Activated T-cell treated with anti-CD3 and anti-CD28 coated beads, Interleukin-2, amount 50 U/mL, for 4 hours (primary cell): ENCODE data around the gene ASB7. TPM values are rescaled to one million over a fixed set of nuclear protein-coding genes. Genes with fewer than 3 reads are reported as not detected.

Experiments used
- ATAC-seq, 2 donors: fragments of 200-7000 bp; cut with Tn5 transposase; one replicate each; pipeline ENCODE4 v1.10.0; 2021
- DNase-seq: peaks from one replicate; pipeline ENCODE4 v3.0.0-alpha.2; 2020
- H3K27me3 Mint-ChIP-seq: one replicate; pipeline ENCODE4 v1.8.0; 2021; ENCODE audit warnings: low read depth, mixed read lengths
- H3K36me3 Mint-ChIP-seq: one replicate; pipeline ENCODE4 v1.8.0; 2022; ENCODE audit warnings: mixed read lengths; ENCODE audit not compliant: insufficient read depth
- H3K4me1 Mint-ChIP-seq: one replicate; pipeline ENCODE4 v1.8.0; 2021; ENCODE audit warnings: low read depth, mixed read lengths
- H3K4me3 Mint-ChIP-seq: one replicate; pipeline ENCODE4 v1.8.0; 2021; ENCODE audit warnings: mild to moderate bottlenecking, moderate library complexity, mixed read lengths
- H3K9me3 Mint-ChIP-seq: one replicate; pipeline ENCODE4 v1.8.0; 2021; ENCODE audit warnings: mixed read lengths
- total RNA-seq, 3 donors: library from RNA; stranded (reverse); gene quantifications; one replicate each; pipeline ENCODE4 v1.2.1, GENCODE V29; 2021

ASB7 gene
- total RNA-seq: 10 to 100 TPM; 12.1 to 16.0 (median 15.5) TPM

GRCh38 chr15:100602064-100602822 is at the start of gene ASB7, which contains the start of gene LINS1:
Gene ASB7 (plus strand): TSS chr15:100602589. CDS start chr15:100612217, 9,628 bp downstream.
Gene LINS1 (minus strand): TSS chr15:100602184. CDS start chr15:100580842, 21,342 bp downstream.
- Mint-ChIP-seq H3K36me3 (peaks cover 23% of the 10 kb centered on the region), H3K9me3 (no peaks in the 10 kb centered on the region), H3K4me3 (no peak within 1 kb of the TSS), H3K27me3 (no peaks in the 10 kb centered on the region), H3K4me1 (peaks cover 58% of the 10 kb centered on the region)
- ATAC-seq: peak; percentile 87 to 88
- DNase-seq: peak; percentile 99

GRCh38 chr15:100553468-100553867 is 48.9 kb upstream of the ASB7 start:
- Mint-ChIP-seq H3K36me3 (peaks cover 14% of the 10 kb centered on the region), H3K4me3 (no peak overlapping the region), H3K4me1 (no peaks in the 10 kb centered on the region), H3K27me3 (no peaks in the 10 kb centered on the region), H3K9me3 (no peaks in the 10 kb centered on the region)
- ATAC-seq (no peak), DNase-seq (no peak)

DNA sequence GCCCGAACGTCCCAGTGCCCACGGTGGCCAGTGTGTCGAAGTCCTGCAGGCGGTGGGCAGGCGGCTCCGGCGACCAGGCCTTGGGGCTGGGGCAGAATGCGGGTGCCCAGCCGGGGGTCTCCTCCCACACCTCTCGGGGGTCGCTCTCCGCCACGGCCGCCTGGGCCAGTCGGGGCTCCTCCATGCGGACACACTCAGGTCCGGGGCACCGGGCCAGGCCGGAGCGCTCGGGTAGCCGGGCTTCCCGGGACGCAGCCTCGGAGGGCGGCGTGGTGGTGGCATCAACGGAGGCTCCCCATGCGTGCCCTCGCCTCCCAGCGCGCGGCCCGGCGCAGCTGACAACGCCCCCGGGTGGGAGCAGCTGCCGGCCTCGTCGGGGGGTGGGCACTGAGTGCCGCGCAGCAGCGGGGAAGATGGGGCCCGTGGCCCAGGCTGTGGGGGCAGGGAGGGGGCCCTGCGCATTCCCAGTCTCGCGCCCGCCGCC is 43.6 kb upstream of the ASB7 start:
- no peak overlapping the region for H3K4me3 Mint-ChIP-seq
- ATAC-seq (no peak), DNase-seq (no peak)
- H3K36me3 Mint-ChIP-seq: peaks cover 26% of the 10 kb centered on the region
- H3K4me1 Mint-ChIP-seq: peaks cover 2% of the 10 kb centered on the region
- no peaks in the 10 kb centered on the region for H3K9me3 Mint-ChIP-seq
- no peaks in the 10 kb centered on the region for H3K27me3 Mint-ChIP-seq

DNA sequence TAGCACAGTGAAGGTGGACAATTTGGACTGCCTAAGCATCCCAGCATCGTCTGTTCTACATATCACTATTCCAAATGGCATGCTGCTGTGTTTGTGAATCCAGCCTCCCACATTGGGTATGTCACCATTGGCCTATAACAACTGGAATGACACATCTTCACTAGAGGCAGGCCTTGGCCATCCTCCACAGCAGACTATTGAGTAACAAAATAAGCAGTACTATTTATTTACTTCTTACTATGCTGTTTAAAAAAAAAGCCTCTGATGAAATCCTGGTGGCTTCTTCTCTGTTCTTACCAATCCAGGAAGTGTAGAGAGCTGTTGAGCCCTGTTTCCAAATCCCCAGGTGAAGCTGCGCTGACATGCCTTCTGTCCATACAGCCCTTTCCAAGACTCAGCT is 43.1 kb upstream of the ASB7 start:
- Mint-ChIP-seq H3K27me3 (no peaks in the 10 kb centered on the region), H3K9me3 (no peaks in the 10 kb centered on the region), H3K36me3 (peaks cover 25% of the 10 kb centered on the region), H3K4me3 (no peak overlapping the region), H3K4me1 (peaks cover 2% of the 10 kb centered on the region)
- DNase-seq: no peak
- no peak for ATAC-seq

GRCh38 chr15:100560323-100560722 is 42.1 kb upstream of the ASB7 start:
- no peak overlapping the region for H3K4me3 Mint-ChIP-seq
- H3K36me3 Mint-ChIP-seq: peaks cover 29% of the 10 kb centered on the region
- H3K4me1 Mint-ChIP-seq: peaks cover 7% of the 10 kb centered on the region
- no peaks in the 10 kb centered on the region for H3K9me3 Mint-ChIP-seq
- no peak for ATAC-seq
- no peak for DNase-seq
- H3K27me3 Mint-ChIP-seq: no peaks in the 10 kb centered on the region

DNA sequence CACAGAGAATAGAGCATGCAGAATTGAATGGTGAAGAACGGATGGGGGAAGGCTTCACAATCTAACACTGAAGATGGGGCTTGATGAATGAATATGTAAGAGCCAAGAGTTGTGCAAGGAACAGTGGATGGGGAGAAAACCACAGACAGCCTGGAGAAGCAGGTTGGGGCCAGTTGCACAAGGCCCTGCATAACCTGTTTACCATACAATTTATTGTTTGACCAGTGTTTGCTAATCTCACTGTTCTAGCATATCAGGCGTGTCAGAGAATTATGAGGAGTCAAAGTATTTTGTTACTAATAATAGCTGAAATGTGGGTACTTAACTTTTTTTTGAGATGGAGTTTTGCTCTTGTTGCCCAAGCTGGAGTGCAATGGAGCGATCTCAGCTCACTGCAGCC is 36.8 kb upstream of the ASB7 start:
- Mint-ChIP-seq H3K4me3 (no peak overlapping the region), H3K9me3 (no peaks in the 10 kb centered on the region), H3K4me1 (peaks cover 18% of the 10 kb centered on the region), H3K27me3 (no peaks in the 10 kb centered on the region), H3K36me3 (peaks cover 43% of the 10 kb centered on the region)
- ATAC-seq: no peak
- no peak for DNase-seq

DNA sequence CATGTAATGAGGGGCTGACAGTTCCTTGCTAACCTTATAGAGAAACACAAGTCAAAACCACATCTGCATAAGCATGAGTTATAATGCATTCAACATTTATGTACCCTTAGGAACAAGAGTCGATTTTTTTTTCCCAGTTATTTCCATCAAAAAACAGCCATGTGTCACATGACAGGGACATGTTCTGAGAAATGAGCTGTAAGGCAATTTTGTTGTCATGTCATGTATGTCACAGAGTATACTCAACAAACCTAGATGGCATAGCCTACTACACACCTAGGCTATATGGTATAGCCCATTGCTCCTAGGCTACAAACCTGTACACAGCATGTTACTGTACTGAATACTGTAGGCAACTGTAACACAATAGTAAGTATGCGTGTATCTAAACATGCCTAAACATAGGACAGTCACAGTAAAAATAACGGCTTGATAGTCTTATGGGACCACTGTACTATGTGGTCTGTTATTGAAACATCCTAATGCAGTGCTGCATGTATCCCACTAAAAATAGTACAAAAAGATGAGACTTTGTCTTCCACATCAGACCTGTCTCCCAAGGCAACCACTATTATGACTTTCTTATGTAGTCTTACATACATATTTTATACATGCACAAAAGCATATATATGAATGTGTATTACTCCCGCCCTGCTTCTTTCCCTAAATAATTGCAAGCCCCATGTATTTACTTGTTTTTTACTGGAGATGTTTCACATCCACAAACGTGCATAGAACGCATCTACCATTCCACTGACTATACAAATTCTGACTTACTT is 35.4 kb upstream of the ASB7 start:
- ATAC-seq: no peak
- H3K36me3 Mint-ChIP-seq: peaks cover 54% of the 10 kb centered on the region
- no peaks in the 10 kb centered on the region for H3K27me3 Mint-ChIP-seq
- H3K4me3 Mint-ChIP-seq: no peak overlapping the region
- peaks cover 30% of the 10 kb centered on the region for H3K4me1 Mint-ChIP-seq
- DNase-seq: no peak
- H3K9me3 Mint-ChIP-seq: no peaks in the 10 kb centered on the region

GRCh38 chr15:100569391-100569790 is 33.0 kb upstream of the ASB7 start:
- Mint-ChIP-seq H3K4me3 (no peak overlapping the region), H3K4me1 (peaks cover 40% of the 10 kb centered on the region)
- DNase-seq: no peak

DNA sequence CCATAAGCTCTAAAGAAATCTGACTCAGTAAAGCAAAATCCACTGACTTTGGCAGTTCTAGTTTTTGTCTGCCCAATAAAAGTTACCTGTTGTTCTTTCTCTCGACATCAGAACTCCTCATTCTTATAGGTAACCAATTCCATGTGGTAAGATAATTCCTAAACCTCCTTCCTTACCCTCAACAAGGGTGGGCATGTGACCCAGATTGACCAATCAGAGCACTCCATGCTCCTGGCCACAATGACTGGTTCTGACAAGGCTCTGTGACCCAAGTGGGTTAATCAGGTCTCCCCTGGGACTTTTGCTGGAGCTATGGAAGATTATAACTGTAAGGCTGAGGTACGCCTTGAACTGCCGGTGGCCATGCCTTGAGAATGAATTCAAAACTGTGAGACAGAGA is 32.1 kb upstream of the ASB7 start:
- DNase-seq (no peak), ATAC-seq (no peak)
- H3K4me3 Mint-ChIP-seq: no peak overlapping the region
- H3K27me3 Mint-ChIP-seq: no peaks in the 10 kb centered on the region
- peaks cover 39% of the 10 kb centered on the region for H3K36me3 Mint-ChIP-seq
- no peaks in the 10 kb centered on the region for H3K9me3 Mint-ChIP-seq
- peaks cover 38% of the 10 kb centered on the region for H3K4me1 Mint-ChIP-seq

More at GRCh38 chr15:100569391-100569790, 33.0 kb upstream of the ASB7 start:
- Mint-ChIP-seq H3K36me3 (peaks cover 38% of the 10 kb centered on the region), H3K27me3 (no peaks in the 10 kb centered on the region), H3K9me3 (no peaks in the 10 kb centered on the region)
- no peak for ATAC-seq

DNA sequence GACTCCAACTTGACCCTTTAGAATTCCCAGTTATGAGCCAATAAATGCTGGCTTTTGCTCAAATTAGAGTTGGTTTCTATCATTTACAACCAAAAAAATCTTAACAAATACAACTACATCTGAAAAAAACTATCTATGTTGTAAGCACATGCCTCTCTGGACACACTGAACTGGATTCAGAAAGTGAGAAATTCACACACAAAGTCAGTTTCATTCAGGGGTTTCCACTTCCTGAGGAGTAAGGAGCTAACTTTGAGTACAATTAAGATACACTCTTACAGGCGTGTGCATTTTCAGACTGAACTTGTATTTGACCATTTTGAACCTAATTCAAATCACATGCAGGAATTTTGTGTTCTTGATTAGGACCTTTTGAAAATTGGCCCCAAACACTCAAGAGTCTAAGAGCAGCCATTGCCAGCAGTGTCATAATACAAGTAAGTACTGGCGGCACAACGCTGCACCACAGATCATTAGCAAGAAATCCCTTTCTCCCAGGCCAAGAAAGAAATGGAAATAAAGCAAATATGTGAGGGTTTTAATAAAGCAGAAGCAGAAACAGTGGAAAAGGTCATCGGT is 31.6 kb upstream of the ASB7 start:
- no peak overlapping the region for H3K4me3 Mint-ChIP-seq
- no peaks in the 10 kb centered on the region for H3K27me3 Mint-ChIP-seq
- H3K9me3 Mint-ChIP-seq: no peaks in the 10 kb centered on the region
- DNase-seq (no peak), ATAC-seq (peak in 1 of 2 donors; percentile 46)
- peaks cover 40% of the 10 kb centered on the region for H3K36me3 Mint-ChIP-seq
- H3K4me1 Mint-ChIP-seq: peaks cover 41% of the 10 kb centered on the region

DNA sequence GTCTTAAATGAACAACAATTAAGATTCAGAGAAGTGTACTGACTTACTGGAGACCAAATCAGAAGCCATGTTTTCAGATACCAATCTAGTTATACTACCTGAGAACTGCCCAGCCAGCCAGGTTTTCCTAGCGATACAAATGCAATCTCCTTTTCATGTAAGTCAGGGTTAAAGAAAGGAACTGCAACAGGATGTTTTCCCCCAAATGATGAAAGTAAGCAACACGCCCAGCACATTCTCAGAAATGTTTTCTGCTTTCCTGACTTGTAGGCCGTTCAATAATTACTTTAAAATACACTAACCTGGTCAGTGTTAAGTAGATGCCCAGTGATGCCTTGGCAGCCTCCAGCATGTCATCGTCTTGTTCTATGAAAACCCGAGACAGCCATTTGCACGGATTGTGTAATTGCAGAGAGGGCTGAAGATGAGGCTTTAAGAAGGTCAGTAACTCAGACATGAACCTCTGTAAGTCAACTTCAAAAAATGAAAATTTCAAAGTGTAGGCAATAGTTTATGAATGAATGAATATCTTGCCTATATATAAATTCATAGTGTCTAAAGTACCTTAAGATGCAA is 30.7 kb upstream of the ASB7 start:
- peaks cover 46% of the 10 kb centered on the region for H3K36me3 Mint-ChIP-seq
- H3K27me3 Mint-ChIP-seq: no peaks in the 10 kb centered on the region
- ATAC-seq (no peak), DNase-seq (no peak)
- H3K4me1 Mint-ChIP-seq: peaks cover 49% of the 10 kb centered on the region
- H3K9me3 Mint-ChIP-seq: no peaks in the 10 kb centered on the region
- peak overlapping the region; percentile 38 for H3K4me3 Mint-ChIP-seq

GRCh38 chr15:100572362-100572983 is 29.9 kb upstream of the ASB7 start:
- DNase-seq: no peak
- H3K4me3 Mint-ChIP-seq: peak overlapping the region; percentile 38
- ATAC-seq: no peak
- H3K9me3 Mint-ChIP-seq: no peaks in the 10 kb centered on the region
- no peaks in the 10 kb centered on the region for H3K27me3 Mint-ChIP-seq
- H3K4me1 Mint-ChIP-seq: peaks cover 56% of the 10 kb centered on the region
- peaks cover 51% of the 10 kb centered on the region for H3K36me3 Mint-ChIP-seq

- Mint-ChIP-seq H3K4me1 (peaks cover 58% of the 10 kb centered on the region), H3K36me3 (peaks cover 51% of the 10 kb centered on the region), H3K27me3 (no peaks in the 10 kb centered on the region), H3K9me3 (no peaks in the 10 kb centered on the region), H3K4me3 (no peak overlapping the region)
- ATAC-seq: no peak
- no peak for DNase-seq
Measured at GRCh38 chr15:100573526-100573925, 28.9 kb upstream of the ASB7 start.

DNA sequence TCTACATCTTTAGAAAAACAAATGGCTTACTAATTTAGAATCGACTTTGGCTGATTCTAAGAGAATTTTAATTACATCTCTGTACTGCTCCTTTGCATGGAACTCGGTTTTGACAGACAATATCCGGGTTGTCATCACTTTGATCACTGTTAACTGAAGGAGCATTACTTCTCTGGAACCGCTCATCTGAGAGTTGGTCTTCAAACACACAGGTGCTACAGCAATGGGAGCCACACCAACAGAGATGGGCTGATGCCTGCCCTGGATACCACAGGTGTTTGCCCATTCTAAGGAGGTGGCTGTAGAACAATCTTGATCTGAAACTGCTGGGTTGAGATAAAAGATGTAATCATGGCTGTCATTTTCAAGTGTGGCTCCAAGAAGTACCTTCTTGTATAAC is 22.0 kb upstream of the ASB7 start:
- Mint-ChIP-seq H3K4me1 (peaks cover 53% of the 10 kb centered on the region), H3K36me3 (peaks cover 45% of the 10 kb centered on the region), H3K9me3 (no peaks in the 10 kb centered on the region), H3K4me3 (peak overlapping the region; percentile 19), H3K27me3 (no peaks in the 10 kb centered on the region)
- ATAC-seq (peak in 1 of 2 donors; percentile 23), DNase-seq (no peak)
